WTC11 (cell line): Measurements from ENCODE around the gene KPTN. TPM values are rescaled to one million over a fixed set of nuclear protein-coding genes. Genes with fewer than 3 reads are reported as not detected.
A peak's percentile ranks its signal among the peaks of the same experiment; 100 is the strongest.

Source experiments
- ATAC-seq: fragments of 200-7000 bp; cut with Tn5 transposase; 2 replicates; pipeline ENCODE4 v1.10.0; 2021; ENCODE audit warnings: mild to moderate bottlenecking, moderate library complexity
- CTCF ChIA-PET: fragments of 300-600 bp; sonication (Branson Sonifier 250); formaldehyde crosslinking; loops from one replicate; lab custom pipeline; 2021; ENCODE audit warnings: antibody characterized with exemption; lab: Charles Lee
- POLR2A ChIA-PET: fragments of 350-600 bp; sonication (Branson Sonifier 250); formaldehyde crosslinking; loops from one replicate; lab custom pipeline; 2021; ENCODE audit warnings: antibody characterized with exemption; lab: Charles Lee
- DNase-seq: peaks from one replicate; pipeline ENCODE4 v3.0.0; 2021; ENCODE audit warnings: low spot score
- H3K27ac Mint-ChIP-seq: 2 replicates; pipeline ENCODE4 v1.8.0; 2021; ENCODE audit warnings: mixed read lengths
- H3K27me3 Mint-ChIP-seq: 2 replicates; pipeline ENCODE4 v1.8.0; 2021; ENCODE audit warnings: low read depth, mild to moderate bottlenecking, moderate library complexity, mixed read lengths
- H3K36me3 Mint-ChIP-seq: 2 replicates; pipeline ENCODE4 v1.8.0; 2021; ENCODE audit warnings: mixed read lengths
- H3K4me1 Mint-ChIP-seq: 2 replicates; pipeline ENCODE4 v1.8.0; 2022; ENCODE audit warnings: mixed read lengths
- H3K4me3 Mint-ChIP-seq: 2 replicates; pipeline ENCODE4 v1.8.0; 2021; ENCODE audit warnings: mild to moderate bottlenecking, moderate library complexity, mixed read lengths
- H3K9me3 Mint-ChIP-seq: 2 replicates; pipeline ENCODE4 v1.8.0; 2021; ENCODE audit warnings: mixed read lengths
- CTCF ChIP-seq: fragments of 200-600 bp; IDR thresholded peaks from 2 replicates; pipeline ENCODE4 v1.8.0; 2022; ENCODE audit warnings: antibody characterized with exemption
- GABPB1 ChIP-seq: sonication (generic); formaldehyde crosslinking; IDR thresholded peaks from 2 replicates; pipeline ENCODE4 v1.8.1; 2023; ENCODE audit warnings: mild to moderate bottlenecking, missing genetic modification reagents
- SP1 ChIP-seq: sonication (generic); formaldehyde crosslinking; conservative IDR thresholded peaks from 2 replicates; pipeline ENCODE4 v1.8.1; 2022; ENCODE audit warnings: missing genetic modification reagents
- ZBTB43 ChIP-seq: sonication (generic); formaldehyde crosslinking; IDR thresholded peaks from 2 replicates; pipeline ENCODE4 v1.8.1; 2023; ENCODE audit warnings: mild to moderate bottlenecking, missing genetic modification reagents
- ZNF281 ChIP-seq: sonication (generic); formaldehyde crosslinking; IDR thresholded peaks from 2 replicates; pipeline ENCODE4 v1.8.0; 2023; ENCODE audit warnings: mild to moderate bottlenecking, missing genetic modification reagents
- ZNF396 ChIP-seq: fragments of 250-450 bp; sonication (Bioruptor Pico); IDR thresholded peaks from 2 replicates; pipeline ENCODE4 v1.8.0; 2021; ENCODE audit warnings: mild to moderate bottlenecking, moderate library complexity, borderline replicate concordance
- ZNF512 ChIP-seq: sonication (generic); formaldehyde crosslinking; IDR thresholded peaks from 2 replicates; pipeline ENCODE4 v1.8.1; 2022; ENCODE audit warnings: missing genetic modification reagents, borderline replicate concordance
- total RNA-seq: library from RNA; stranded (reverse); gene quantifications from 3 replicates; pipeline ENCODE4 v1.2.3, GENCODE V29; 2021

KPTN gene
- total RNA-seq, 1 experiment from 2014 or later, result 24.5 TPM

- TF ChIP-seq ZNF512 (CRISPR knock-in tag), result no peak
Measured at GRCh38 chr19:47443331-47443730, 40.7 kb downstream of the KPTN start (continued).

- TF ChIP-seq SP1 (CRISPR knock-in tag), result peak; percentile 84
- TF ChIP-seq ZBTB43 (CRISPR knock-in tag), result no peak
- no peak for TF ChIP-seq GABPB1 (CRISPR knock-in tag)
- peak; percentile 41; the same call in 1 of the 2 replicates for ATAC-seq
- ChIA-PET CTCF (interaction anchor here (0.5 to 3.8 kb wide), 15 partner anchors 8 to 274 kb away, joined by 3 to 94 read pairs (median 7); partner anchors contain the start of genes DHX34, EHD2, KPTN and NAPA), POLR2A (interaction anchor here (0.6 to 1.4 kb wide), 2 partner anchors 8 to 268 kb away, joined by 3 to 5 read pairs; no protein-coding TSS in a partner anchor)
- peaks cover 19% of the 10 kb centered on the region for H3K27me3 Mint-ChIP-seq
- DNase-seq, result peak; percentile 74
- H3K9me3 Mint-ChIP-seq, result no peaks in the 10 kb centered on the region
- H3K36me3 Mint-ChIP-seq, result no peaks in the 10 kb centered on the region
- H3K27ac Mint-ChIP-seq, result peak overlapping the region; percentile 76; the same call in 1 of the 2 replicates
- no peak overlapping the region for H3K4me3 Mint-ChIP-seq
- H3K4me1 Mint-ChIP-seq, result peaks cover 8% of the 10 kb centered on the region
Measured at GRCh38 chr19:47438793-47439220, 45.2 kb downstream of the KPTN start.

- POLR2A ChIA-PET, result interaction anchor here (0.9 kb wide), 1 partner anchor 97 kb away, joined by 3 read pairs; no protein-coding TSS in a partner anchor
- Mint-ChIP-seq H3K4me3 (no peak overlapping the region), H3K4me1 (peaks cover 8% of the 10 kb centered on the region), H3K27me3 (peaks cover 12% of the 10 kb centered on the region), H3K9me3 (no peaks in the 10 kb centered on the region), H3K27ac (no peak overlapping the region), H3K36me3 (no peaks in the 10 kb centered on the region)
- DNase-seq (no peak), ATAC-seq (no peak)
- TF ChIP-seq ZNF281 (CRISPR knock-in tag) (0 out of 2 replicates have a peak, but pooled peaks have one; percentile 54), ZNF396 (no peak)
- CTCF ChIA-PET, result interaction anchor here (0.8 to 4.5 kb wide), 9 partner anchors 46 to 275 kb away, joined by 3 to 94 read pairs (median 11); partner anchors contain the start of genes DHX34, EHD2, KPTN and NAPA
Measured at GRCh38 chr19:47437500-47437899, 46.5 kb downstream of the KPTN start.

- H3K4me1 Mint-ChIP-seq, result peaks cover 8% of the 10 kb centered on the region
- peak; percentile 90 for ATAC-seq
- H3K36me3 Mint-ChIP-seq, result no peaks in the 10 kb centered on the region; the same call in 1 of the 2 replicates
- no peaks in the 10 kb centered on the region for H3K9me3 Mint-ChIP-seq
- peak; percentile 92 for TF ChIP-seq CTCF
- TF ChIP-seq SP1 (CRISPR knock-in tag), result no peak
- H3K4me3 Mint-ChIP-seq, result no peak overlapping the region
- H3K27ac Mint-ChIP-seq, result peak overlapping the region; percentile 66
- ChIA-PET POLR2A (interaction anchor here (0.6 to 1.0 kb wide), 3 partner anchors 35 to 47 kb away, joined by 3 to 4 read pairs (median 3); partner anchors contain the start of gene SLC8A2), CTCF (interaction anchor here (0.6 to 4.5 kb wide), 69 partner anchors 9 to 378 kb away, joined by 3 to 98 read pairs (median 5); partner anchors contain the start of genes CCDC9, DHX34, EHD2 and INAFM1)
- DNase-seq, result peak; percentile 90
- H3K27me3 Mint-ChIP-seq, result peaks cover 15% of the 10 kb centered on the region
Measured at GRCh38 chr19:47436712-47437401, 47.2 kb downstream of the KPTN start.
